Stimulated activated CD4-positive, alpha-beta T cell treated with anti-CD3 and anti-CD28 coated beads, Interleukin-2, amount 100 ng/mL, for 24 hours (primary cell): ENCODE results near the gene SCPEP1.

Source experiments
- DNase-seq, 2 donors: peaks; one replicate each; pipeline ENCODE4 v3.0.0-alpha.2; 2020

SCPEP1 gene

DNA sequence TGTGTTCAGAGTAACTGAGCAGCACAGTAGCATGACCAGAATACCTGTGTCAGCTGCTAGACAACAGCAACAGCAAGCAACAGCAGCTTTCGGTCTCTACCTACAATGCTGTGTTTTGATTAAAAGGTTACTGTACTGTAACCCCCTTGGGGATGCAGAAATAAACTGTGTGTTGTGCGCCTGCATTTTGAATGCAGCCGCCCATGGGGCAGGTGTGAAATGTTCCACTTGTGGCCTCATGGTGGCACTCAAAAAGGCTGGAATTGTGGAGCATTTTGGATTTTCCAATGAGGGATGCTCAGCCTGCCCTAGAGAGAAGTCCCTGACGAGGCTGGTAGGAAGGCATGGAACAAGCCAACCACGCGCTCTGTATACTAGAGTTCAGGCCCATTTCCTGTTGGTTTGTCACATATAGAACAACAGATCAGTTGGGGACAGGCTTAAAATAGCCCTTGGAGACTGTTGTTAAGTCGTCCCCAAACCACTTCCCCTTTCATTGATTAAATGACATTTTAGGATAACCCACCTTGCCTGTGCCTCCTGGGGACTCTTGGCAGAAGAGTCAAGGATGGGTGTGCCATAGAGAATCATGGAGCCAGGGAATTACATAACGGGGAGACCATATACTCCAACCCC is 27.1 kb downstream of the SCPEP1 start:
- DNase-seq = no peak

DNA sequence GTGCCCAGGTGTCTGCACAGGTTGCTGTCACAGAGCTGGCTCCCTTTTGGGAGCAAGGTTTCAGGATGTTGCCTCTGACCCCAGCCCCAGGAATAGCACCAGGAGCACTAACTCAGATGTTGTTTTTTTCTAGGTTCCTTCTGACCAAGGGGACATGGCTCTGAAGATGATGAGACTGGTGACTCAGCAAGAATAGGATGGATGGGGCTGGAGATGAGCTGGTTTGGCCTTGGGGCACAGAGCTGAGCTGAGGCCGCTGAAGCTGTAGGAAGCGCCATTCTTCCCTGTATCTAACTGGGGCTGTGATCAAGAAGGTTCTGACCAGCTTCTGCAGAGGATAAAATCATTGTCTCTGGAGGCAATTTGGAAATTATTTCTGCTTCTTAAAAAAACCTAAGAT is 28.1 kb downstream of the SCPEP1 start:
- DNase-seq = no peak

DNA sequence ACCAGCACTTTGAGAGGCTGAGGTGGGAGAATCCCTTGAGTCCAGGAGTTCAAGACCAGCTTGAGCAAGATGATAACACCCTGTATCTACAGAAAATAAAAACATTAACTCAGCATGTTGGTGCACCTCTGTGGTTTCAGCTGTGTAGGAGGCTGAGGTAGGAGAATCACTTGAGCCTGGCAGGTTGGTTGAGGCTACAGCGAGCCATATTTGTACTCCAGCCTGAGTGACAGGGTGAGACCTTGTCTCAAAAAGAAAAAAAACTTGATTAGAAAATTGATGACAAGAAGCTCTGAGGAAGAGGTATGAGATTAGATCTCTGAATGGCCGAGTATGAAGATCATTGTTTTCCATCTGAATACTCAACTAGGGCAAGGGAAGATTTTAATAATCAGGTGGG is 31.0 kb downstream of the SCPEP1 start:
- no peak for DNase-seq

DNA sequence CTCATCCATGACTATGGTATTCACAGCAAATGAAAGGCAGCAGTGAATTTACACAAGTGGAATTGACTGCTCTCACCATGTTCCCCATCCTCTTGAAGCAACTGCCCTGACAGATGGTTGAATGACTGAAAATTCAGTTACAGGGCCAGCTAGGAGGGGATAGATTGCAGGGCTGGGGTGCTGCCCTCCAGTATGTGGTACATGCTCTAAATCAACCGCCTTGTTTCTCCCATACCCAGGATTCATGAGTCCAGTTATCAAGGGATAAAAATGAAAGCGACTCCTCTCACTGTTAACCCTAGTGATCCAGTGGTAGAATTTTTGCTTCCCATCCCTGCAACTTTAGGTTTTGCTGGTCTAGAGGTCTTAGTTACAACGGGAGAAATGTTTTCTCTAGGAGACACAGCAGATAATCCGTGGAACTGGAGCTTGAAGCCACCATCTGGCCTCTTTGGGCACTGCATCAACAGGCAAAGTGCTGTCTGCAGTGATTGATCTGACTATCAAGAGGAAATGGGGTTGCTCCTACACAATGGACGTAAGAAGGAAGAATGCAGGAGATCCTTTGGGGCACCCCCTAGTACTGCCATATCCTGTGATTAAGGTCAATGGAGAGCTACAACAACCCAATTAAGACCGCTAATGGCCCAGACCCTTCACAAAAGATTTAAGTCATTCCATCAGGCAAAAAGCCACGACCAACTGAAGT is 32.0 kb downstream of the SCPEP1 start:
- peak; percentile 55 to 63 for DNase-seq

DNA sequence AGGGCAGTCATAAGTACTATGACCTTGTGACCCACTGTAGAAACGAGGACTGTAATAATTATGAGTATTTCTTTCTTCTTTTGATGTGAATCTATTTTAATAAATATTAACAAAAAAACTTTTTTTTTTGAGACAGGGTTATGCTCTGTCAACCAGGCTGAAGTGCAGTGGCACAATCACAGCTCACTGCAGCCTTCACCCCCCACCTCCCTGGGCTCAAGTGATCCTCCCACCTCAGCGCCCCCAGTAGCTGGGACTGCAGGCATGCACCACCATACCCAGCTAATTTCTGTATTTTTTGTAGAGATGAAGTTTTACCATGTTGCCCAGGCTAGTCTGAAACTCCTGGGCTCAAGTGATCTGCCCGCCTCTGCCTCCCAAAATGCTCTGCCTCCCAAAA is 32.6 kb downstream of the SCPEP1 start:
- no peak for DNase-seq

DNA sequence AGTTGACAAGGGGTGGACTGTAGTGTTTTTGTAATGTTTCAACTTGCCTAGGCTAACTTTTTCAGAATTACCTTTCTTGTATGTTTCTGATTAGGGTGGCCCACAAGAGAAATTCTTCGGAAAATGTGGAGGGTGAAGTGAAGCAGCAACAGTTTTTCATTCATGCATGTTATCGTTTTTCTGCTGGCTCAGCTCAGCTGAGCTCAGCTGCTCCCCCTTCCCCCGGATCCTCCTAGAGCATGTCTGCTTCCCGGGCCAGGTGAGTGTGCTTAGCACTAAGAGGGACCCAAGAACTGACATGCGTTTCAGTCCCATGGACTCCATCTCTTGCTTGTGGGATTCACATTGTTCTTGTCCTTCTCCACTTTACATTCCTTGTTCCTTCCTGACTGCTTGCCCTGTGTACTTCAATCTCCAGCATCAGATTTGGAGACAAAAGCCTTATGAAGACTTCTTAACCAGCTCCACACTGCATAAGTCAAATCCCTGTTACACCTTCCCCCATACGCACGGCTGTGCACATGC is 33.6 kb downstream of the SCPEP1 start:
- no peak for DNase-seq

DNA sequence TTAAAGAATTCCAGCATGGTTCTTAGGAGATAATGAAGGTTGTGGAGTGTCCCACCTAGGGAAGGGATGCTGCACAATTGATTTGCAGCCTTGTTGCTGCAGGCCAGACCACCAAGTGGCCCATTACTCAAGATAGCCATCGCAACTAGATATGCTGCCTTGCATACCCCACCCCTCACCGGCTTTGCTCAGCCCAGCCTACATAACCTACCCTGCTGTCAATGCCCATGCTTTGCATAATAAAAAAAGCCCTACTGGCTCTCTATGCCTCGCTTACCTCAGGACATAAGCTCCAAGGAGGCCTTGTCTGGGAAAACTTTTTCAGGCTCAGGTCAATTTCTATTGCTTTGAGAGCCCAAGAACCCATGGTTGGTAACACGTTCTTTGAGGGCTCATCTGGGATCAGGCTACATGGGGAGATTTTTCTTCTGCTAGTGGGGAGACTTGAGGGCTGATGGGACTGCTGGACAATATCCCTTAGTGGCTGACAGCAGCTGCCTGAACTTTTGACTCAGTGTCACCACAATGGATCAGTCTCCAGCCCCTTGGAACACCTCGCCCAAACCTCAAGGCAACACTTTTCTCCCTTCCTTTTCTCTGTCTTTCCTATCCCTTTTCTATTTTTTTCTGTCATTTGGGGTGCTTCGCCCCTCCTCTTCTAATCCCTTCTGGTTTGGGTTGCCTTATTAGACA is 38.3 kb downstream of the SCPEP1 start:
- DNase-seq = no peak

DNA sequence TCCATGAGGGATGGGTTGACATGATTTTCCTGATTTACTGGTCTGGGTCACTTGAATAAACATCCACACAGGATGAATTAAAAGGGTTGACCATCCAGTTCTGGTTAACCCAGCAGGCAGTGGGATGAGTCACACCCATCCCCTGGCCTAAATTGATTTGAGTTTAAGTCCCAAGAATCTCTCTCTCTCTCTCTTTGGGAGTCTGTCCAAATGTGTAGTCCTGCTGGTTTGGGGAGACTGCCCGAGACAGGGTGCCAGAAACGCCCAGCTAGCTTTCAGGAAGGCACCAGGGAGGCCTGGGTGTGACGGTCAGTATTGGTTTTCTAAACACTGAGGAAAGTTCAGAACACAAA is 38.8 kb downstream of the SCPEP1 start:
- DNase-seq = no peak

DNA sequence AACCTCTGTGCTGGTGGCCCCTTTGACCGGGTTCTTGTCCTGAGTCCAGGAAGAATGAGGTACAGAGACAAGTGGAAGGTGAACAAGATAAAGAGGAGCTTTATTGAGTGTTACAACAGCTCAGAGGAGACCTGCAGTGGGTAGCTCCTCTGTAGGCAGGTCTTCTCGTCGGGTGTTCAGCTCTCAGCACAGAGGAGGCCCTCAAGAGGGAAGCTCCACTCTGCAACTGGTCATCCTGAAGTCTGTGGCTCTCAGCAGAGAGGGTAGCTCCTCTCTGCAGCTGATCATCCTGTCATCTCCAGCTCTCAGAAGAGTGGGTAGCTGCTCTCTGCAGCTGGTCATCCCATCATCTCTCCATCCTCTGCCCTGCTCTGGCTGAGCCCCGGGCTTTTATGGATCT is 39.7 kb downstream of the SCPEP1 start:
- no peak for DNase-seq

DNA sequence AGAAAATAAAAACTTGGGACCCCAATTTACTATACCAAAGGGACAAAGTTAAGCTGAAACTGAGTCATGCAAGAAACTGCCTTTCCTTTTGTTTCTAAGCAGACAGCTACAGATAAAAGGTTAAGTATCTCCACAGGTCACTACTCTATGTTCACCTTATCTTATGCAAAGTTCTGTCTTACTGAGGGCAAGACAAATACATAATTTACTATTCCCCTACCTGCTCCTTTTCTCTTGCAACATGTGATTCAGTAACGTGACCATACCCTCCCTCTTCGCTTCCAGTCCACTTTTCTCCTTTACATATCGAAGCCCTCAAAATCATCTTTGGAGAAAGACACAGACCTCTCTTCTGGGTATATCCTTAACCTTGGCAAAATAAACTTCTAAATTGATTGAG is 42.3 kb downstream of the SCPEP1 start:
- DNase-seq = no peak

DNA sequence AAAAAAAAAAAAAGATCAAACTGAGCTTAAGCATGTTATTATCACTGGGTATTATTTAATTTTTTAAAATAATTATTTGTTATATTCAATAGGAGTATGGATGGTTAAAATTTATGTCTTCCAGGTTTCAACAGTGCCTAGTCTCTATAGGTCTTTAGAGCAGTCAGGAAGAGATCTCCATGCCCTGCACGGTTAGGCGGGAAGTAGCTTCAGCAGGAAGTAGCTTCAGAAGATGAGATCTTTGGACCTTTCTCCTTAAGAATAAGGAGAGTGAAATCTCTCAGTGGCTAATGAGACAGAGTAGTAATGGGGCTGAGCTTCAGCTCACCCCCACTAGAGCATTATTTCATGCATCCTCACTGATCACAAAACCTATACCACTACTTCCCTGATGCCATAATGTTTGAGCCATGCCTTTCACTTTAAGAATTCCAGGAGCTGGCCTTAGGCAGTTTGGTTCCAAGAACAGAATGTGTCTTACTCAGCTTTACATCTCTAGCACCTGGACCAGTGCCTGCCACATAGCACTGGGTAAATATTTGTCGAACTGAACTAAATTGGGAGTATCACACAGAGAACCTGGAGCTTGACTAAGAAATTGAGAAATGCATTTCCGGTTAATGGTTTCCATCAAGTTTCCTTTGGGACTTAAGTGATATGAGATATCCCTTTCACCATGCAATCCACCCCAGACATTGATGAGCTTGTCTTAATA is 43.5 kb downstream of the SCPEP1 start:
- no peak for DNase-seq

DNA sequence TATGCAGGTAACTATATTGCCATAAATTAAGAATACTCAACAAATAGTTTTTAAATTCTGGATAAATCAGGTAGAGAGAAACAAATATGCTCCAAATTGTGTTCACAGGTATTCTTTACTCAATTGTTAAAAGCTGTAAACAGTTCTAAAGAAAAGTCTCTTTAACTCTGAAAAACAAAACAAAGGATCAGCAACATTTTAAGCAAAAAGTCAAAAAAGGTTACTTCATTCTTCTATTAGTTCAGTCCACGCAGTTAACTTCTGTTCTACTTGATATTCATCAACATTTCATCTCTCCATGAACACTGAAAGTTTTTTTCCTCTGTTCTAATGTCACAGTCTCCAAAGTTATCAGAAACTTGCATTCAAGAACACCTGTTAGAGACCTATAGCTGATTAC is 47.9 kb downstream of the SCPEP1 start:
- DNase-seq = no peak

DNA sequence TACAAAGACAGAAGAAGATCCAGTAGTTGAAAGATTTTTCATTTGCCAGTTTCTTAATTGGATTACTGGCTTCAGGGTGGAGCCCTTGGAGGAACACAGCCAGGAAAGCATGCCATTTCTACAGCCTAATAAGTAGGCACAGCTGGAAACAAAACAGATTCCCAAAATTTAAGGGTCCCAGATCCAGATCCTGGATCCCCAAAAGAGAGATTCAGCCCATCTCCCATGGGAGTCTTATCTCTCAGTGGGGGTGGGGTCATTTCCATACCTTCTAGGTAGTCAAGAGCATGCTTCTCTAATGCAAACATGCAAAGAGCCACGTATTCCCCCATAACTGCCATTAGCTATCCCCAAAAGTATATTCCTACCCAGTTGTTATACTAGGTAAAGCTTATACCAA is 49.9 kb downstream of the SCPEP1 start:
- no peak for DNase-seq

DNA sequence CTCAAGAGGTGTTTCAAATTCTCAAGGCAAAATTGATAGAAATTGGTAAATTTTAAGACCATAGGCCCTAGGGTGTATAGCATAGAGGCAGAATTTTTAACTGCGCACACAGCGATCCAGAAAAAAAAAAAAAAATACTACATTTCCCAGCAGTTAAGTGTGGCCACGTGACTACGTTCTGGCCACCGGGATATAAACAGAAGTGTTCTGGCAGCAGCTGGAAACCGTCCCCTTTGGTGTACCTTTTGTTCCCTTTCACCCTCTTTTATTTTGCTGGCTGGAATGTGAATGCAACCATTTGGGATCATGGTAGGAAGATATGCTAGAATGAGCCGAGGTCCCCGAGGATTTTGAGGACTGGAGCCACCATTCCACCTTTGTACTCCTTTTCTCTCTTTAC is 54.4 kb downstream of the SCPEP1 start:
- no peak for DNase-seq

DNA sequence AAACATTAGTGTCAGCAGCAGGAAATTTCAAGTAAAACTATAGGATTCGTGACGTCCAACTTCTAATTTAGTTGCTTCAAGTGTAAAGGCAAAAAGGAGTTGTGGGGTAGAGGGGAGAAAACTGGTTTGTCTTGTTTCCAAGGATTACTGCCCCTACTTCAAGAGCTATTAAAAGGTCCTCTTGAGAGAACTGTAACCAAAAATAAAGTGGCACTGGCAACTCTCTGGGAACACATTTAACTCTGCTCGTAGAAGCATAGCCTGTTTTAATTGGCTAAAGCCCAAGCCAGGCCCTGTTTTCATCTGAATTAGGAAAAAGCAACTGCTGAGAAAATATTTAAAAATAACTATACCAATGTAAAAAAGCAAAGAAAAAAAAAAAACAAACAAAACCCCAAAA is 55.4 kb downstream of the SCPEP1 start:
- DNase-seq = no peak

DNA sequence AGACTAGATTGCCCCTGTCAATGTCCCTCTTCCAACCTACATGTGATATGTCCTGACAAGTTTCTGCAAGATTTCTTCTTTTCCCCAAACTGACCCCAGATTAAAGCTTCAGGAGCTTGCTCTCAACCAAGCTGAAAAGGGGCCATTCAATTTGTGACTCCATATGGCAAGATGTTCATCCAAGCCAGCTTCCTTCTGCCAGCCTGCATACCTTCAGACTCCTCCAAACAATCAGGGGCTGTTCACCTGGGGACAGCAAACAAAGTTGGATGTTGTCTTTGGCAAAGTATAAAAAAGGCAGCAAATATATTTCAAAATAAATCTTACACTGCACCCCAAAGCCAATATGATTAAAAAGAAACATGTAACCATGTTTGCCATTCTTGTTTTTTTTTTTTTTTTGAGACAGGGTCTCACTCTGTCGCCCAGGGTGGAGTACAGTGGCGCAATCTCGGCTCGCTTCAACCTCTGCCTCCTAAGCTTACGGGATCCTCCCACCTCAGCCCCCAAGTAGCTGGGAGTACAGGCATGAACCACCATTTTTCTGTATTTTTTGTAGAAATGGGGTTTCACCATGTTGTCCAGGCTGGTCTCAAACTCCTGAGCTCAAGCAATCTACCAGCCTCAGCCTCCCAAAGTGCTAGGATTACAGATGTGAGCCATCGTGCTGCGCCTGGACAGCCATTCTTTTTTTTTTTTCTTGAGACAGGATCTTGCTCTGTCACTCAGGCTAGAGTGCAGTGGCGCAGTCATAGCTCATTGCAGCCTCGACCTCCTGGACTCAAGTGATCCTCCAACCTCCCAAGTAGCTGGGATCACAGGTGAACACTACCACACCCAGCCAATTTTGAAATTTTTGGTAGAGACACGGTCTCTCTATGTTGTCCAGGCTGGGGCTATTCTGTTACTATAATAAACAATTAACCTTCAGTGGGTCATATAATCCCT is 57.1 kb downstream of the SCPEP1 start:
- DNase-seq = no peak

DNA sequence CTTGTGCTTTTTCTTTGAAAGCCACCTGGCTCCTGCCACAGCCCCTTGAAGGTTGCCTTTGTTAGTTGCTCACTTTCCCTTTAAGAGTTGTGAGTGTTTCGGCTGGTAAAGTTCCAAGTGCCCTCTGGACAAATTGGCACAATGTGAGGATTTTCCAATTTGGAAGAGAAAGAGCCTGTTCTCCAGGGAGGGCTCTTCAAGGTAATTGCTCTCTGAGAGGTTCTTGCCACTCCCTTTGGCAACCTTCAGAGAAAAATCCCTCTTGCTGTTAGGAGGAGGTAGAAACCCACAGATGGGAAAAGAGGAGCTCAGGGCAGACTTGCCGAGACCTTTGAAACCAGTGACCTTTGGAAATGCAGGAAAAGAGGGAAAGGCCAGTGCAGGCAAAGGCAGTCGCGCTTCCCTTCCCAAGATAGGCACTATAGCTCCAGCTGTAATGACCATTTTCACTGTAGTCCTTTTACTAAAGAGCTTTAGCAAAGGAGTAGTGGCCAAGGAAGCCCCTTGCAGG is 58.1 kb downstream of the SCPEP1 start:
- no peak for DNase-seq

DNA sequence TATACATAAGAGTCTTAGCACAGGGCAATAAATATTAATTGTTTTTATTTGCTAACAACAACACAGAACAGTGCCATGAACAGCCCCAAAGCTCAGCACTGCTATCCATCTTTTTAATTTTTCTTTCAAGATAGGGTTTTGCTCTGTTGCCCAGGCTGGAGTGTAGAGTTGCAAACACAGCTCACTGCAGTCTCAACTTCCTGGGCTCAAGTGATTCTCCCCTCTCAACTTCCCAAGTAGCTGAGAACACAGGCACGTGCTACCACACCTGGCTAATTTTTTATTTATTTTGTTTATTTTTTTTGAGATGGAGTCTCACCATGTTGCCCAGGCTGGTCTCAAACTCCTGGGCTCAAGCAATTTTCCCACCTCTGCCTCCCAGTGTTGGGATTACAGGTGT is 59.5 kb downstream of the SCPEP1 start:
- DNase-seq = no peak

DNA sequence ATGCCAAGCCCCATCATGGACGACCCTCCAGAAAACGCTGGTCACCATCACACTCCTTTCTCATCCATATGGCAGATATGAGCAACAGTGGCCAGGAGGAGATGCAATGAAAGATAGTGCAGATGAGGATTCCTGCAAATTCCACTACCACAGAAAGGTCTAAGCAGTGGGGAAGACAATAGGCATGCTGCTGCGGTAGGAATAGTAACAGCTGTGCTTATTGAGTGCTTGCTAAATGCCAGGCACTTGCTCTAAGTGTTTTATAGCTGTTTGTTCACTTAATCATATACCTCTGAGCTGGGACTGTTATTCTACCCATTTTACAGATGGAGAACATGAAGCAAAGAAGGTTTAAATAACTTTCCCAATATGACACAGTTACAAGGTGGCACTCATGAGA is 60.6 kb downstream of the SCPEP1 start:
- no peak for DNase-seq

DNA sequence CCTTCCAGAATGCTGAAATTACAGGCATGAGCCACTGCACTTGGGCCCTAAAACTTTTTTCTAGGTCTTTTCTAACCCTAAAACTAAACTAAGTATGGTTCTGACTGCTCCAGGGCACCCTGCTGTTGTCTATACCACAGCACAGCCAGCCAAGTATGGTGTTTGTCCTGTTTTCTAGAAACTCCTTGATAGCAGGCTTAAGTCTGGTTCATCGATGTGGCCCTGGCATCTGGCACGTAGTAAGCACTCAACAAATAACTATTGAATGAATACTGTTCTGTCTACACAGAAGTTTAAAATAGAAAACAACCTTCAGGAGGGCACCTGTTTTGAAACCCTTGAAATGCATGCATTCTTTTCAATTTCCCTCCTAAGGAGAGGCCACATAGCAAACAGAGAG is 62.6 kb downstream of the SCPEP1 start:
- no peak for DNase-seq

DNA sequence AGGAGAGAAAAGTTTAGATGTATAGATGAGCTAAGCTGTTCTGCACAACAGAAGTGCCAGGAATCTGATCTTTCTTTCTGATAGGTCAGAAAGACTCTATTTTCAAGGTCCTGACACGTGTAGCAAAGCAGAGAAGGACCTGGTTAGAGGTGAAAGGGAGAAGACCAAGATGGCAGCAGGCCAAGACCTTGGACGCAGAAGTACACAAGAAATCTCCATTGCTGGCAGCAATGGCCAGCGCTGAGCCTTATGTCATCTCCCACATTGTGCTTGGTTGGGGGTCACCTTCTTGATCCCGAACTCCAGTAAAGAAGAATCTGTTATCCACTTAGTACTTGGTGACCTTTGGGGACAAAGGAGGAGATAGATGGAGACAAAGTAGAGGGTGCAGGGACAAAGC is 65.3 kb downstream of the SCPEP1 start:
- DNase-seq = no peak
